GM23338 (cell line): ENCODE results near the gene HIVEP1. TPM values are rescaled to one million over a fixed set of nuclear protein-coding genes. Genes with fewer than 3 reads are reported as not detected.

Source experiments
- ATAC-seq: fragments of 200-7000 bp; cut with Tn5 transposase; 3 replicates; pipeline ENCODE4 v1.9.1; 2020
- DNase-seq: peaks from one replicate; pipeline ENCODE4 v3.0.0-alpha.2; 2015; ENCODE audit warnings: low spot score
- H2AFZ ChIP-seq: fragments of 200-600 bp; sonication (generic); 2 replicates; pipeline ENCODE4 v1.8.0; 2016; ENCODE audit warnings: antibody characterized with exemption, mild to moderate bottlenecking, moderate library complexity
- H3F3A ChIP-seq: fragments of 200-600 bp; sonication (generic); replicated peaks from 2 replicates; pipeline ENCODE4 v1.8.0; 2017; ENCODE audit warnings: antibody characterized with exemption, mixed run types, low read depth
- H3K27ac ChIP-seq: fragments of 200-600 bp; sonication (generic); 2 replicates; pipeline ENCODE4 v1.6.1; 2016; ENCODE audit warnings: low read depth
- H3K27me3 ChIP-seq: fragments of 200-600 bp; sonication (generic); 2 replicates; pipeline ENCODE4 v1.8.0; 2016; ENCODE audit warnings: mild to moderate bottlenecking, mixed run types, moderate library complexity; ENCODE audit not compliant: insufficient read depth
- H3K36me3 ChIP-seq: fragments of 200-600 bp; sonication (generic); 2 replicates; pipeline ENCODE4 v1.8.0; 2016; ENCODE audit warnings: mild to moderate bottlenecking; ENCODE audit not compliant: insufficient read depth
- H3K4me1 ChIP-seq: fragments of 200-600 bp; sonication (generic); 2 replicates; pipeline ENCODE4 v1.8.0; 2016; ENCODE audit warnings: mild to moderate bottlenecking, moderate library complexity; ENCODE audit not compliant: insufficient read depth
- H3K4me2 ChIP-seq: fragments of 200-600 bp; sonication (generic); 2 replicates; pipeline ENCODE4 v1.7.1; 2017; ENCODE audit warnings: mixed run types
- H3K4me3 ChIP-seq: fragments of 200-600 bp; sonication (generic); 2 replicates; pipeline ENCODE4 v1.6.1; 2016; ENCODE audit warnings: mixed run types
- H3K79me2 ChIP-seq: fragments of 200-600 bp; sonication (generic); replicated peaks from 2 replicates; pipeline ENCODE4 v1.8.0; 2017; ENCODE audit warnings: mild to moderate bottlenecking; ENCODE audit not compliant: insufficient read depth
- H3K9me2 ChIP-seq: fragments of 200-600 bp; sonication (generic); 2 replicates; pipeline ENCODE4 v1.8.0; 2017; ENCODE audit not compliant: insufficient read depth
- H4K20me1 ChIP-seq: fragments of 200-600 bp; sonication (generic); replicated peaks from 2 replicates; pipeline ENCODE4 v1.8.0; 2017; ENCODE audit warnings: mild to moderate bottlenecking; ENCODE audit not compliant: insufficient read depth
- H3K27ac Mint-ChIP-seq: 2 replicates; pipeline ENCODE4 v1.8.0; 2020; ENCODE audit warnings: inconsistent platforms, mild to moderate bottlenecking, moderate library complexity, mixed read lengths
- H3K27me3 Mint-ChIP-seq: 3 replicates; pipeline ENCODE4 v1.8.0; 2022; ENCODE audit warnings: low read depth, mild to moderate bottlenecking, moderate library complexity, mixed read lengths, inconsistent platforms; ENCODE audit not compliant: insufficient read depth, poor library complexity
- H3K36me3 Mint-ChIP-seq: 3 replicates; pipeline ENCODE4 v1.8.0; 2021; ENCODE audit warnings: low read depth, mild to moderate bottlenecking, inconsistent platforms, moderate library complexity, mixed read lengths
- H3K4me1 Mint-ChIP-seq: 3 replicates; pipeline ENCODE4 v1.8.0; 2020; ENCODE audit warnings: mild to moderate bottlenecking, inconsistent platforms, mixed read lengths
- H3K4me3 Mint-ChIP-seq: 3 replicates; pipeline ENCODE4 v1.8.0; 2021; ENCODE audit warnings: moderate library complexity, mild to moderate bottlenecking, inconsistent platforms, mixed read lengths
- H3K9me3 Mint-ChIP-seq: 3 replicates; pipeline ENCODE4 v1.8.0; 2020; ENCODE audit warnings: moderate library complexity, mild to moderate bottlenecking, inconsistent platforms, mixed read lengths
- CREB1 ChIP-seq: fragments of 250-450 bp; sonication (Bioruptor Pico); IDR thresholded peaks from 2 replicates; pipeline ENCODE4 v1.5.0; 2020; ENCODE audit warnings: low read depth, mild to moderate bottlenecking, moderate library complexity
- EZH2 ChIP-seq: fragments of 200-600 bp; sonication (generic); IDR thresholded peaks from one replicate; pipeline ENCODE4 v1.8.0; 2017; ENCODE audit warnings: antibody characterized with exemption, mild to moderate bottlenecking, low read depth; ENCODE audit not compliant: unreplicated experiment
- JUNB ChIP-seq: IDR thresholded peaks from one replicate; pipeline ENCODE4 v1.6.1; 2016; ENCODE audit warnings: antibody characterized with exemption; ENCODE audit not compliant: unreplicated experiment
- NANOG ChIP-seq: IDR thresholded peaks from 2 replicates; pipeline ENCODE4 v1.6.1; 2016; ENCODE audit warnings: antibody characterized with exemption, borderline replicate concordance
- ZNF114 ChIP-seq: fragments of 250-450 bp; sonication (Bioruptor Pico); IDR thresholded peaks from 2 replicates; pipeline ENCODE4 v1.5.0; 2020; ENCODE audit warnings: mild to moderate bottlenecking, moderate library complexity
- polyA plus RNA-seq: library from polyadenylated mRNA; unstranded; fragments of >200 nt; fragmentation: Nextera tagmentation; extraction: Ambion mirVana; gene quantifications from 2 replicates; pipeline ENCODE4 v1.2.1, GENCODE V29; 2016
- total RNA-seq: library from RNA; depleted of rRNA; stranded (reverse); fragments of >200 nt; shearing (Covaris generic); gene quantifications from 2 replicates; pipeline ENCODE4 v1.2.3, GENCODE V29; 2014
- TF ChIP-seq, protein P1 (sequence below): fragments of 250-450 bp; sonication (Bioruptor Pico); IDR thresholded peaks from 2 replicates; pipeline ENCODE4 v1.5.0; 2020; ENCODE audit warnings: mild to moderate bottlenecking, moderate library complexity
- TF ChIP-seq, protein P2 (sequence below): IDR thresholded peaks from one replicate; pipeline ENCODE4 v1.6.1; 2018; ENCODE audit warnings: antibody characterized with exemption; ENCODE audit not compliant: unreplicated experiment

HIVEP1 gene
- total and polyA plus RNA-seq, 2 experiments from 2014 or later = 10.1 to 21.7 TPM

DNA sequence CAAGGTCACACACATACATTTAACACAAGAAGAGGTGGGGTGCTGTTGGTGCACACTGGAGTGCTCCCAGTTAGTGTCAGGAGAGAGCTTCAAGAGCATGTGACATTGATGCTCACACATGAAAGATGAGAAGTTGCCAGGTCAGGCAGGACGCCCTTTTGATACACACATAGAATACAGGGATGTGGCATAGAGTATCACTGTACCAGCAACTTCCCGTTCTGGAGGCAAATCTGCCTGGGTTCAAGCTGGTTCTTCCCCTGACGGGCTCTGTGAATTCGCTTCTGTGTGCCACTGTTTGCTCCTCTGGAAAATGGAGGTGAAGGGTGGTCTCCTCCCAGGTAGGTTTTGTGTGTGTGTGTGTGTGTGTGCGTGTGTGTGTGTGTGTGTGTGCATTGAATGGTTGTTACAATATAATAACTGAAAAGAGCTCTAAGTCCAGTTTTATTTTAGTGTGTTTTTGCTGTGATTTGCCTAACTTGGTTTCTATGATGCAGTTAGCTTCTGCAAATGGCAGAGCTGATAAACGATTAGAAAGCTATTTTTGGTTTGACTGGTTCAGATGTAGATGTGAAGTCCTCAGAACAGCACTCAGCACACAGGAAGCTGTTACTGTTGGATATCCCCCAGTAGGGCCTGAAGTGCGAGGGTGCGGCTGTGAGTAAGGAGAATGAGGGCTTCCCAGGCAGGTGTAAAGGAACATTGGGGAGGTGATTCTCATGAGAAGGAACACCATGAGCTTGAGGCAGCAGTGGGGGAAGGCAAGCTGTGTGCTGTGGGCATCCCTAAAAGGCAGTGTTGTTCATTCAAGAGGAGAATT, 53.4 kb downstream of the HIVEP1 start:
- TF ChIP-seq EZH2 (no peak), JUNB (no peak), NANOG (no peak), CREB1 (CRISPR knock-in tag) (no peak), ZNF114 (CRISPR knock-in tag) (no peak)
- TF ChIP-seq, protein P1, sequence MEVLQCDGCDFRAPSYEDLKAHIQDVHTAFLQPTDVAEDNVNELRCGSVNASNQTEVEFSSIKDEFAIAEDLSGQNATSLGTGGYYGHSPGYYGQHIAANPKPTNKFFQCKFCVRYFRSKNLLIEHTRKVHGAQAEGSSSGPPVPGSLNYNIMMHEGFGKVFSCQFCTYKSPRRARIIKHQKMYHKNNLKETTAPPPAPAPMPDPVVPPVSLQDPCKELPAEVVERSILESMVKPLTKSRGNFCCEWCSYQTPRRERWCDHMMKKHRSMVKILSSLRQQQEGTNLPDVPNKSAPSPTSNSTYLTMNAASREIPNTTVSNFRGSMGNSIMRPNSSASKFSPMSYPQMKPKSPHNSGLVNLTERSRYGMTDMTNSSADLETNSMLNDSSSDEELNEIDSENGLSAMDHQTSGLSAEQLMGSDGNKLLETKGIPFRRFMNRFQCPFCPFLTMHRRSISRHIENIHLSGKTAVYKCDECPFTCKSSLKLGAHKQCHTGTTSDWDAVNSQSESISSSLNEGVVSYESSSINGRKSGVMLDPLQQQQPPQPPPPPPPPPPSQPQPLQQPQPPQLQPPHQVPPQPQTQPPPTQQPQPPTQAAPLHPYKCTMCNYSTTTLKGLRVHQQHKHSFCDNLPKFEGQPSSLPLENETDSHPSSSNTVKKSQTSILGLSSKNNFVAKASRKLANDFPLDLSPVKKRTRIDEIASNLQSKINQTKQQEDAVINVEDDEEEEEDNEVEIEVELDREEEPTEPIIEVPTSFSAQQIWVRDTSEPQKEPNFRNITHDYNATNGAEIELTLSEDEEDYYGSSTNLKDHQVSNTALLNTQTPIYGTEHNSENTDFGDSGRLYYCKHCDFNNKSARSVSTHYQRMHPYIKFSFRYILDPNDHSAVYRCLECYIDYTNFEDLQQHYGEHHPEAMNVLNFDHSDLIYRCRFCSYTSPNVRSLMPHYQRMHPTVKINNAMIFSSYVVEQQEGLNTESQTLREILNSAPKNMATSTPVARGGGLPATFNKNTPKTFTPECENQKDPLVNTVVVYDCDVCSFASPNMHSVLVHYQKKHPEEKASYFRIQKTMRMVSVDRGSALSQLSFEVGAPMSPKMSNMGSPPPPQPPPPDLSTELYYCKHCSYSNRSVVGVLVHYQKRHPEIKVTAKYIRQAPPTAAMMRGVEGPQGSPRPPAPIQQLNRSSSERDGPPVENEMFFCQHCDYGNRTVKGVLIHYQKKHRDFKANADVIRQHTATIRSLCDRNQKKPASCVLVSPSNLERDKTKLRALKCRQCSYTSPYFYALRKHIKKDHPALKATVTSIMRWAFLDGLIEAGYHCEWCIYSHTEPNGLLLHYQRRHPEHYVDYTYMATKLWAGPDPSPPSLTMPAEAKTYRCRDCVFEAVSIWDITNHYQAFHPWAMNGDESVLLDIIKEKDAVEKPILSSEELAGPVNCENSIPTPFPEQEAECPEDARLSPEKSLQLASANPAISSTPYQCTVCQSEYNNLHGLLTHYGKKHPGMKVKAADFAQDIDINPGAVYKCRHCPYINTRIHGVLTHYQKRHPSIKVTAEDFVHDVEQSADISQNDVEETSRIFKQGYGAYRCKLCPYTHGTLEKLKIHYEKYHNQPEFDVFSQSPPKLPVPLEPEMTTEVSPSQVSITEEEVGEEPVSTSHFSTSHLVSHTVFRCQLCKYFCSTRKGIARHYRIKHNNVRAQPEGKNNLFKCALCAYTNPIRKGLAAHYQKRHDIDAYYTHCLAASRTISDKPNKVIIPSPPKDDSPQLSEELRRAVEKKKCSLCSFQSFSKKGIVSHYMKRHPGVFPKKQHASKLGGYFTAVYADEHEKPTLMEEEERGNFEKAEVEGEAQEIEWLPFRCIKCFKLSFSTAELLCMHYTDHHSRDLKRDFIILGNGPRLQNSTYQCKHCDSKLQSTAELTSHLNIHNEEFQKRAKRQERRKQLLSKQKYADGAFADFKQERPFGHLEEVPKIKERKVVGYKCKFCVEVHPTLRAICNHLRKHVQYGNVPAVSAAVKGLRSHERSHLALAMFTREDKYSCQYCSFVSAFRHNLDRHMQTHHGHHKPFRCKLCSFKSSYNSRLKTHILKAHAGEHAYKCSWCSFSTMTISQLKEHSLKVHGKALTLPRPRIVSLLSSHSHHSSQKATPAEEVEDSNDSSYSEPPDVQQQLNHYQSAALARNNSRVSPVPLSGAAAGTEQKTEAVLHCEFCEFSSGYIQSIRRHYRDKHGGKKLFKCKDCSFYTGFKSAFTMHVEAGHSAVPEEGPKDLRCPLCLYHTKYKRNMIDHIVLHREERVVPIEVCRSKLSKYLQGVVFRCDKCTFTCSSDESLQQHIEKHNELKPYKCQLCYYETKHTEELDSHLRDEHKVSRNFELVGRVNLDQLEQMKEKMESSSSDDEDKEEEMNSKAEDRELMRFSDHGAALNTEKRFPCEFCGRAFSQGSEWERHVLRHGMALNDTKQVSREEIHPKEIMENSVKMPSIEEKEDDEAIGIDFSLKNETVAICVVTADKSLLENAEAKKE (CRISPR knock-in tag) = no peak
- TF ChIP-seq, protein P2, sequence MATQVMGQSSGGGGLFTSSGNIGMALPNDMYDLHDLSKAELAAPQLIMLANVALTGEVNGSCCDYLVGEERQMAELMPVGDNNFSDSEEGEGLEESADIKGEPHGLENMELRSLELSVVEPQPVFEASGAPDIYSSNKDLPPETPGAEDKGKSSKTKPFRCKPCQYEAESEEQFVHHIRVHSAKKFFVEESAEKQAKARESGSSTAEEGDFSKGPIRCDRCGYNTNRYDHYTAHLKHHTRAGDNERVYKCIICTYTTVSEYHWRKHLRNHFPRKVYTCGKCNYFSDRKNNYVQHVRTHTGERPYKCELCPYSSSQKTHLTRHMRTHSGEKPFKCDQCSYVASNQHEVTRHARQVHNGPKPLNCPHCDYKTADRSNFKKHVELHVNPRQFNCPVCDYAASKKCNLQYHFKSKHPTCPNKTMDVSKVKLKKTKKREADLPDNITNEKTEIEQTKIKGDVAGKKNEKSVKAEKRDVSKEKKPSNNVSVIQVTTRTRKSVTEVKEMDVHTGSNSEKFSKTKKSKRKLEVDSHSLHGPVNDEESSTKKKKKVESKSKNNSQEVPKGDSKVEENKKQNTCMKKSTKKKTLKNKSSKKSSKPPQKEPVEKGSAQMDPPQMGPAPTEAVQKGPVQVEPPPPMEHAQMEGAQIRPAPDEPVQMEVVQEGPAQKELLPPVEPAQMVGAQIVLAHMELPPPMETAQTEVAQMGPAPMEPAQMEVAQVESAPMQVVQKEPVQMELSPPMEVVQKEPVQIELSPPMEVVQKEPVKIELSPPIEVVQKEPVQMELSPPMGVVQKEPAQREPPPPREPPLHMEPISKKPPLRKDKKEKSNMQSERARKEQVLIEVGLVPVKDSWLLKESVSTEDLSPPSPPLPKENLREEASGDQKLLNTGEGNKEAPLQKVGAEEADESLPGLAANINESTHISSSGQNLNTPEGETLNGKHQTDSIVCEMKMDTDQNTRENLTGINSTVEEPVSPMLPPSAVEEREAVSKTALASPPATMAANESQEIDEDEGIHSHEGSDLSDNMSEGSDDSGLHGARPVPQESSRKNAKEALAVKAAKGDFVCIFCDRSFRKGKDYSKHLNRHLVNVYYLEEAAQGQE = no peak
- Mint-ChIP-seq H3K4me3 (no peak overlapping the region), H3K27me3 (no peaks in the 10 kb centered on the region), H3K27ac (peak overlapping the region; percentile 26; the same call in 1 of the 2 replicates), H3K9me3 (no peaks in the 10 kb centered on the region), H3K4me1 (peaks cover 25% of the 10 kb centered on the region), H3K36me3 (no peaks in the 10 kb centered on the region)
- DNase-seq = peak; percentile 37
- Histone ChIP-seq H2AFZ (no peak overlapping the region), H3K9me2 (no peaks in the 10 kb centered on the region), H3K36me3 (no peaks in the 10 kb centered on the region), H3K79me2 (peaks cover 83% of the 10 kb centered on the region), H3K4me1 (peaks cover 7% of the 10 kb centered on the region), H3K27ac (no peak overlapping the region), H4K20me1 (peaks cover 12% of the 10 kb centered on the region), H3F3A (no peaks in the 10 kb centered on the region), H3K4me3 (no peak overlapping the region), H3K27me3 (no peaks in the 10 kb centered on the region), H3K4me2 (peak overlapping the region; percentile 20; the same call in 1 of the 2 replicates)
- peak; percentile 56 for ATAC-seq
